T-helper 17 cell (primary cell): Measurements from ENCODE around the gene MMUT. TPM values are rescaled to one million over a fixed set of nuclear protein-coding genes. Genes with fewer than 3 reads are reported as not detected.
"Not testable (repeated sequence)": the region's sequence is repeated elsewhere in the genome, so short reads cannot be mapped to it uniquely, and the experiment has no call there.

Experiments
- ATAC-seq: fragments of 150-1000 bp; cut with Tn5 transposase; 2 replicates; pipeline ENCODE4 v1.10.0; 2021; ENCODE audit warnings: mild to moderate bottlenecking, moderate library complexity
- DNase-seq, 3 donors: peaks; one replicate each; pipeline versions ENCODE4 v3.0.0 to v3.0.0-alpha.2; 2020 to 2021
- H3K9me3 ChIP-seq: one replicate; pipeline ENCODE4 v1.7.0; 2013; ENCODE audit warnings: low read length, mild to moderate bottlenecking; ENCODE audit not compliant: control insufficient read depth, poor library complexity, severe bottlenecking
- H3K27ac Mint-ChIP-seq: one replicate; pipeline ENCODE4 v1.8.0; 2022; ENCODE audit warnings: mild to moderate bottlenecking, moderate library complexity, mixed read lengths
- H3K27me3 Mint-ChIP-seq: one replicate; pipeline ENCODE4 v1.8.0; 2022; ENCODE audit warnings: mixed read lengths
- H3K36me3 Mint-ChIP-seq: one replicate; pipeline ENCODE4 v1.8.0; 2022; ENCODE audit warnings: low read depth, mixed read lengths
- H3K4me1 Mint-ChIP-seq: one replicate; pipeline ENCODE4 v1.8.0; 2022; ENCODE audit warnings: mild to moderate bottlenecking, mixed read lengths
- H3K4me3 Mint-ChIP-seq: one replicate; pipeline ENCODE4 v1.8.0; 2022; ENCODE audit warnings: mild to moderate bottlenecking, moderate library complexity, mixed read lengths
- total RNA-seq, 4 donors: library from RNA in 2 of 4; stranded (reverse) in 2 of 4; gene quantifications; one replicate each; pipeline ENCODE4 v1.2.3 and lab custom pipeline; 2022 to 2026

The MMUT gene
- total RNA-seq = 1 to 10 TPM; 6.9 to 8.6 TPM
- total RNA-seq (lab: John Stamatoyannopoulos, UW) = 22.8 to 29.2 reads per million in 2 donors

DNA sequence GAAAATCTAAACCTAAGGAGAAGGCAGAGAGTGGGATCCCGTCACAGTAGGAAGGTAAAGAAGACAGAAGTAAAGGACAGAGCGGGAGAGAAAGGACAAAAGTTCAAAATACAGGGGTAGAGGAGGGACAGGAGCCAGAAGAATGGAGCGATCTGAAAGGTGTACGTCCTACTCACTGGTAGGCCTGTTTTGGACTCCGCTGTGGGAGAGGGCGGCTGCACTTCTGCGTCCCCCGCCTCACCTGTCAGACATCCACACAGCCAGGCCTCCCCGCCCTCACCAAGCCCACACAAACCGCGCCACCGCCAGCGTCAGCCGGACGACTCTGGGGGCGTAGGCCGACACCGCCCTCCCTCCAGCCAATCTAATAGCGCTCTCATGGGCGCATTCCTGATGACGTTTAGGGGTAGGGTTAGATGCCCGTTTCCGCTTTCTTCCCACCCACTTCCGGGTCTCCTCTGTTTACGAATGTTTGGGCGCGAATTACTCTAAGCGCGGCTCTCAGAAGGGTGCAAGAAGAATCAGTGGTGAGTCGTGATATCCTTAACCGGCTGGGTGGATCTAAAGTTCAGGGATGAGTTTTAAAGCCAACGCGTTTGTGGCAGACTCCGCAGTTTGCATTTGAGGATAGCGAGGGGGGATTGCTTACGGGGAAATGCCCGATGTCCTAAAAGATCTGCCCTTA is at the start of gene MMUT, which contains the start of gene CENPQ:
Gene MMUT (minus strand): TSS at position 327 of the 685 bp plus-strand sequence. CDS start 3,787 bp downstream, outside the sequence.
Gene CENPQ (plus strand): TSS at position 444 of the 685 bp plus-strand sequence. CDS start 6,807 bp downstream, outside the sequence.
- no peaks in the 10 kb centered on the region for H3K27me3 Mint-ChIP-seq
- H3K4me3 Mint-ChIP-seq = peak within 1 kb of the TSS; percentile 99
- H3K36me3 Mint-ChIP-seq = peaks cover 11% of the 10 kb centered on the region
- H3K4me1 Mint-ChIP-seq = peaks cover 50% of the 10 kb centered on the region
- DNase-seq (peak; percentile 79 to 87 (median 82)), ATAC-seq (peak; percentile 98)
- H3K27ac Mint-ChIP-seq = peak within 1 kb of the TSS; percentile 97
- H3K9me3 ChIP-seq = no peaks in the 10 kb centered on the region

GRCh38 chr6:49509342-49509741 is 46.3 kb upstream of the MMUT start:
- DNase-seq = no peak
- no peak overlapping the region for H3K27ac Mint-ChIP-seq
- H3K4me1 Mint-ChIP-seq = no peaks in the 10 kb centered on the region
- H3K36me3 Mint-ChIP-seq = no peaks in the 10 kb centered on the region
- no peak overlapping the region for H3K4me3 Mint-ChIP-seq
- no peaks in the 10 kb centered on the region for H3K9me3 ChIP-seq
- peaks cover 34% of the 10 kb centered on the region for H3K27me3 Mint-ChIP-seq
- ATAC-seq = no peak

- Mint-ChIP-seq H3K4me3 (no peak overlapping the region), H3K4me1 (no peaks in the 10 kb centered on the region), H3K27ac (no peak overlapping the region), H3K27me3 (peaks cover 25% of the 10 kb centered on the region), H3K36me3 (no peaks in the 10 kb centered on the region)
- DNase-seq = no peak
- ATAC-seq = no peak
- no peaks in the 10 kb centered on the region for H3K9me3 ChIP-seq
Observed at GRCh38 chr6:49506569-49507111, 43.6 kb upstream of the MMUT start.

- H3K9me3 ChIP-seq = no peaks in the 10 kb centered on the region
- H3K27ac Mint-ChIP-seq = no peak overlapping the region
- peaks cover 21% of the 10 kb centered on the region for H3K27me3 Mint-ChIP-seq
- H3K4me1 Mint-ChIP-seq = no peaks in the 10 kb centered on the region
- H3K4me3 Mint-ChIP-seq = no peak overlapping the region
- H3K36me3 Mint-ChIP-seq = no peaks in the 10 kb centered on the region
- ATAC-seq = no peak
- DNase-seq = no peak
Observed at GRCh38 chr6:49504666-49505065, 41.6 kb upstream of the MMUT start.

- H3K4me3 Mint-ChIP-seq = no peak within 1 kb of the TSS
- peaks cover 9% of the 10 kb centered on the region for H3K27me3 Mint-ChIP-seq
- H3K4me1 Mint-ChIP-seq = no peaks in the 10 kb centered on the region
Observed at GRCh38 chr6:49499623-49500022, 36.6 kb upstream of the MMUT start, which contains the start of gene GLYATL3. TSS of gene GLYATL3 (plus strand) at chr6:49499923. CDS start at chr6:49511991, 12,068 bp downstream.

GRCh38 chr6:49499126-49499525 is 36.1 kb upstream of the MMUT start:
- Mint-ChIP-seq H3K27me3 (peaks cover 9% of the 10 kb centered on the region), H3K4me3 (no peak overlapping the region)
- ATAC-seq = no peak

More at GRCh38 chr6:49499623-49500022, 36.6 kb upstream of the MMUT start, which contains the start of gene GLYATL3:
- DNase-seq = no peak
- no peak for ATAC-seq
- H3K27ac Mint-ChIP-seq = no peak within 1 kb of the TSS
- H3K9me3 ChIP-seq = no peaks in the 10 kb centered on the region
- no peaks in the 10 kb centered on the region for H3K36me3 Mint-ChIP-seq

GRCh38 chr6:49497304-49497703 is 34.3 kb upstream of the MMUT start:
- H3K27me3 Mint-ChIP-seq = peaks cover 4% of the 10 kb centered on the region
- no peak for ATAC-seq

More at GRCh38 chr6:49499126-49499525, 36.1 kb upstream of the MMUT start:
- Mint-ChIP-seq H3K27ac (no peak overlapping the region), H3K36me3 (no peaks in the 10 kb centered on the region), H3K4me1 (no peaks in the 10 kb centered on the region)
- no peak for DNase-seq
- no peaks in the 10 kb centered on the region for H3K9me3 ChIP-seq

GRCh38 chr6:49490633-49491032 is 27.6 kb upstream of the MMUT start:
- Mint-ChIP-seq H3K4me1 (no peaks in the 10 kb centered on the region), H3K4me3 (no peak overlapping the region), H3K27me3 (no peaks in the 10 kb centered on the region), H3K27ac (no peak overlapping the region), H3K36me3 (peaks cover 5% of the 10 kb centered on the region)
- DNase-seq = no peak
- no peak for ATAC-seq
- H3K9me3 ChIP-seq = no peaks in the 10 kb centered on the region

More at GRCh38 chr6:49497304-49497703, 34.3 kb upstream of the MMUT start:
- no peaks in the 10 kb centered on the region for H3K9me3 ChIP-seq
- no peaks in the 10 kb centered on the region for H3K4me1 Mint-ChIP-seq
- H3K36me3 Mint-ChIP-seq = peaks cover 2% of the 10 kb centered on the region
- no peak overlapping the region for H3K27ac Mint-ChIP-seq
- no peak overlapping the region for H3K4me3 Mint-ChIP-seq
- DNase-seq = no peak

DNA sequence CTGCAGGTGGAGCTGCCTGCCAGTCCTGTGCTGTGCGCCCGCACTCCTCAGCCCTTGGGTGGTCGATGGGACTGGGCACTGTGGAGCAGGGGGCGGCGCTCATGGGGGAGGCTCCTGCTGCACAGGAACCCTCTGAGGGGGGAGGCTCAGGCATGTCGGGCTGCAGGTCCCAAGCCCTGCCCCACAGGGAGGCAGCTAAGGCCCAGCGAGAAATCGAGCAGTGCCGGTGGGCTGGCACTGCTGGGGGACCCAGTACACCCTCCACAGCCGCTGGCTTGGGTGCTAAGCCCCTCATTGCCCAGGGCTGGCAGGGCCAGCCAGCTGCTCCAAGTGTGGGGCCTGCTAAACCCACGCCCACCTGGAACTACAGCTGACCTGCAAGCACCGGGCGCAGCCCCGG is 20.3 kb upstream of the MMUT start:
- DNase-seq, ATAC-seq, H3K27me3 Mint-ChIP-seq, H3K4me3 Mint-ChIP-seq, H3K27ac Mint-ChIP-seq, H3K4me1 Mint-ChIP-seq, H3K36me3 Mint-ChIP-seq, H3K9me3 ChIP-seq: not testable (repeated sequence)

DNA sequence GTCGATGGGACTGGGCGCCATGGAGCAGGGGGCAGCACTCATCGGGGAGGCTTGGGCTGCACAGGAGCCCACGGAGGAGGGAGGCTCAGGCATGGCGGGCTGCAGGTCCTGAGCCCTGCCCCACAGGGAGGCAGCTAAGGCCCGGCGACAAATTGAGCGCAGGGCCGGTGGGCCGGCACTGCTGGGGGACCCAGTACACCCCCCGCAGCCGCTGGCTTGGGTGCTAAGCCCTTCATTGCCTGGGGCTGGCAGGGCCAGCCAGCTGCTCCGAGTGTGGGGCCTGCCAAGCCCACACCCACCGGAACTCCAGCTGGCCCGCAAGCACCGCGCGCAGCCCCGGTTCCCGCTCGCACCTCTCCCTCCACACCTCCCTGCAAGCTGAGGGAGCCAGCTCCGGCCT is 18.8 kb upstream of the MMUT start:
- ATAC-seq, H3K4me1 Mint-ChIP-seq, H3K9me3 ChIP-seq, H3K27me3 Mint-ChIP-seq, H3K27ac Mint-ChIP-seq, DNase-seq, H3K4me3 Mint-ChIP-seq, H3K36me3 Mint-ChIP-seq: not testable (repeated sequence)

GRCh38 chr6:49479308-49479970 is 16.4 kb upstream of the MMUT start:
- Mint-ChIP-seq H3K36me3 (peaks cover 6% of the 10 kb centered on the region), H3K27ac (peak overlapping the region; percentile 67), H3K4me3 (no peak overlapping the region), H3K4me1 (peaks cover 4% of the 10 kb centered on the region), H3K27me3 (no peaks in the 10 kb centered on the region)
- ATAC-seq = no peak
- H3K9me3 ChIP-seq = no peaks in the 10 kb centered on the region
- DNase-seq = no peak

DNA sequence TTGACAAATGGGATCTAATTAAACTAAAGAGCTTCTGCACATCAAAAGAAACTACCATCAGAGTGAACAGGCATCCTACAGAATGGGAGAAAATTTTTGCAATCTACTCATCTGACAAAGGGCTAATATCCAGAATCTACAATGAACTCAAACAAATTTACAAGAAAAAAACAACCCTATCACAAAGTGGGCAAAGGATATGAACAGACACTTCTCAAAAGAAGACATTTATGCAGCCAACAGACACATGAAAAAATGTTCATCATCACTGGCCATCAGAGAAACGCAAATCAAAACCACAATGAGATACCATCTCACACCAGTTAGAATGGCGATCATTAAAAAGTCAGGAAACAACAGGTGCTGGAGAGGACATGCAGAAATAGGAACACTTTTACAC is 13.5 kb upstream of the MMUT start:
- not testable (repeated sequence) for DNase-seq, ATAC-seq, H3K27ac Mint-ChIP-seq, H3K4me1 Mint-ChIP-seq, H3K9me3 ChIP-seq, H3K27me3 Mint-ChIP-seq, H3K4me3 Mint-ChIP-seq
- peaks cover 12% of the 10 kb centered on the region for H3K36me3 Mint-ChIP-seq

- H3K4me1 Mint-ChIP-seq = peaks cover 33% of the 10 kb centered on the region
- H3K27me3 Mint-ChIP-seq = no peaks in the 10 kb centered on the region
- DNase-seq (no peak), ATAC-seq (no peak)
- no peaks in the 10 kb centered on the region for H3K9me3 ChIP-seq
- H3K27ac Mint-ChIP-seq = no peak overlapping the region
- H3K4me3 Mint-ChIP-seq = no peak overlapping the region
- H3K36me3 Mint-ChIP-seq = peaks cover 10% of the 10 kb centered on the region
Observed at GRCh38 chr6:49468042-49468441, 5.0 kb upstream of the MMUT start.
